PC-9 (cell line): ENCODE measurements around the gene BIRC2. TPM values are rescaled to one million over a fixed set of nuclear protein-coding genes. Genes with fewer than 3 reads are reported as not detected.

Experiments used
- BruUV-seq: library from RNA; stranded (reverse); fragments of 400-500 nt; replicated peaks from 2 replicates; lab custom pipeline; 2021; lab: Mats Ljungman, UMichigan
- CTCF ChIA-PET: fragments of 300-600 bp; sonication (Branson Sonifier 250); formaldehyde crosslinking; loops from one replicate; lab custom pipeline; 2022; ENCODE audit warnings: antibody characterized with exemption; lab: Charles Lee
- POLR2A ChIA-PET: fragments of 300-600 bp; sonication (Branson Sonifier 250); formaldehyde crosslinking; loops from one replicate; lab custom pipeline; 2022; ENCODE audit warnings: antibody characterized with exemption; ENCODE audit not compliant: unreplicated experiment; lab: Charles Lee
- DNase-seq, 2 experiments: peaks; one replicate each; pipeline versions ENCODE4 v3.0.0 to v3.0.0-alpha.2; 2015 to 2022; ENCODE audit warnings: mixed read lengths in 1 of 2
- H2AFZ ChIP-seq: fragments of 200-600 bp; sonication (generic); 2 replicates; pipeline ENCODE4 v1.8.1; 2017; ENCODE audit warnings: antibody characterized with exemption
- H3F3A ChIP-seq: fragments of 200-600 bp; sonication (generic); 2 replicates; pipeline ENCODE4 v1.8.1; 2017; ENCODE audit warnings: antibody characterized with exemption, mild to moderate bottlenecking, low read depth; ENCODE audit not compliant: insufficient read depth
- H3K27ac ChIP-seq: fragments of 200-600 bp; sonication (generic); 2 replicates; pipeline ENCODE4 v1.6.1; 2016; ENCODE audit warnings: mixed run types
- H3K27me3 ChIP-seq: fragments of 200-600 bp; sonication (generic); 2 replicates; pipeline ENCODE4 v1.6.1; 2016; ENCODE audit warnings: low read depth, mixed run types; ENCODE audit not compliant: insufficient read depth
- H3K36me3 ChIP-seq: fragments of 200-600 bp; sonication (generic); 2 replicates; pipeline ENCODE4 v1.6.1; 2016; ENCODE audit warnings: low read depth, mixed run types
- H3K4me1 ChIP-seq: fragments of 200-600 bp; sonication (generic); replicated peaks from 2 replicates; pipeline ENCODE4 v1.6.1; 2016; ENCODE audit warnings: mixed run types; ENCODE audit not compliant: insufficient read depth
- H3K4me2 ChIP-seq: fragments of 200-600 bp; sonication (generic); 2 replicates; pipeline ENCODE4 v1.6.1; 2017; ENCODE audit warnings: mixed run types
- H3K4me3 ChIP-seq: fragments of 200-600 bp; sonication (generic); 2 replicates; pipeline ENCODE4 v1.6.1; 2016; ENCODE audit warnings: mixed run types
- H3K79me2 ChIP-seq: fragments of 200-600 bp; sonication (generic); 2 replicates; pipeline ENCODE4 v1.6.1; 2017; ENCODE audit warnings: low read depth, mixed run types
- H3K9me2 ChIP-seq: fragments of 200-600 bp; sonication (generic); 2 replicates; pipeline ENCODE4 v1.8.1; 2017; ENCODE audit warnings: mild to moderate bottlenecking; ENCODE audit not compliant: insufficient read depth
- H3K9me3 ChIP-seq: fragments of 200-600 bp; sonication (generic); 2 replicates; pipeline ENCODE4 v1.8.1; 2016; ENCODE audit warnings: low read depth; ENCODE audit not compliant: insufficient read depth
- H4K20me1 ChIP-seq: fragments of 200-600 bp; sonication (generic); 2 replicates; pipeline ENCODE4 v1.8.1; 2017; ENCODE audit not compliant: insufficient read depth
- EZH2 ChIP-seq: fragments of 200-600 bp; sonication (generic); IDR thresholded peaks from 2 replicates; pipeline ENCODE4 v1.8.0; 2017; ENCODE audit warnings: antibody characterized with exemption, low read depth
- intact Hi-C: fragments of 100-400 bp; cut with micrococcal nuclease; formaldehyde crosslinking; loops from one replicate; pipeline ENCODE4 v1.10.0; 2022; ENCODE audit not compliant: unreplicated experiment
- total RNA-seq: library from RNA; stranded (reverse); gene quantifications from 2 replicates; pipeline ENCODE4 v1.2.3, GENCODE V29; 2021
- TF ChIP-seq, protein P1 (sequence below): fragments of 200-600 bp; sonication (generic); conservative IDR thresholded peaks from 2 replicates; pipeline ENCODE4 v1.6.1; 2017; ENCODE audit warnings: mixed run types, antibody characterized with exemption, mild to moderate bottlenecking, moderate library complexity

BIRC2 gene
- total RNA-seq, 1 experiment from 2014 or later = 33.7 TPM

DNA sequence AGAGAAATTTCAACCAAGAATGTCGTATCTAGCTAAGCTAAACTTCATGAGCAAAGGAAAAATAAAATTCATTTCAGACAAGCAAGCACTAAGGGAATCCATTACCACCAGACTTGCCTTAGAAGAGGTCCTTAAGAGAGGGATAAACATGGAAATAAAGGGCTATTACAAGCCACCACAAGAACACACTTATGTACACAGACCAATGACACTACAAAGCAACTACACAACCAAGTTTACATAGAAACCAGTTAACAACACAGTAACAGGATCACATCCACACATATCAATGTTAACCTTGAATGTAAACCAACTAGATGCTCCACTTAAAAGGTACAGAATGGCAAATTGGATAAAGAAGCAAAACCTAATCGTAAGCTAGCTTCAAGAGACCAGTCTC is 67.5 kb downstream of the BIRC2 start:
- H3K36me3 ChIP-seq = 0 out of 2 replicates have a peak, but pooled peaks cover 7% of the 10 kb centered on the region

DNA sequence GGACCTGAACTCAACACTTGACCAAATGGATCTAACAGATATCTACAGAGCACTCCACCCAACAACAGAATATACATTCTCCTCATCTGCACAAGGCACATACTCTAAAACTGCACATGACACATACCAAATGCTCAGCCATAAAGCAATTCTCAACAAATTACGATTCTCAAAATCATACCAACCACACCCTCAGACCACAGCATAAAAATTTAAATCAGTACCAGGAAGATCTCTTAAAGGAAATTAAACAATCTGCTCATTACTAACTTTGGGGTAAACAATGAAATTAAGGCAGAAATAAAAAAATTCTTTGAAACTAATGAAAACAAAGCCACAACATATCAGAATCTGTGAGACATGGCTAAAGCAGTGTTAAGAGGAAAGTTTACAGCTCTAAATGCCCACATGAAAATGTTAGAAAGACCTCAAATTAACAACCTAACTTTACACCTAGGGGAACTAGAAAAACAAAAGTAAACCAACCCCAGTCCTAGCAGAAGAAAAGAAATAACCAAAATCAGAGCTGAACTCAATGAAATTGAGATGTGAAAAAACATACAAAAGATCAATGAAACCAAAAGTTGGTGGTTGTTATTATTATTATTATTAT is 68.4 kb downstream of the BIRC2 start:
- H3K27ac ChIP-seq = no peak overlapping the region
- H3K79me2 ChIP-seq = peaks cover 91% of the 10 kb centered on the region
- H3K4me1 ChIP-seq = no peaks in the 10 kb centered on the region; the same call in 1 of the 2 replicates
- H3K4me2 ChIP-seq = no peak overlapping the region
- no peak for TF ChIP-seq EZH2
- TF ChIP-seq, protein P1, sequence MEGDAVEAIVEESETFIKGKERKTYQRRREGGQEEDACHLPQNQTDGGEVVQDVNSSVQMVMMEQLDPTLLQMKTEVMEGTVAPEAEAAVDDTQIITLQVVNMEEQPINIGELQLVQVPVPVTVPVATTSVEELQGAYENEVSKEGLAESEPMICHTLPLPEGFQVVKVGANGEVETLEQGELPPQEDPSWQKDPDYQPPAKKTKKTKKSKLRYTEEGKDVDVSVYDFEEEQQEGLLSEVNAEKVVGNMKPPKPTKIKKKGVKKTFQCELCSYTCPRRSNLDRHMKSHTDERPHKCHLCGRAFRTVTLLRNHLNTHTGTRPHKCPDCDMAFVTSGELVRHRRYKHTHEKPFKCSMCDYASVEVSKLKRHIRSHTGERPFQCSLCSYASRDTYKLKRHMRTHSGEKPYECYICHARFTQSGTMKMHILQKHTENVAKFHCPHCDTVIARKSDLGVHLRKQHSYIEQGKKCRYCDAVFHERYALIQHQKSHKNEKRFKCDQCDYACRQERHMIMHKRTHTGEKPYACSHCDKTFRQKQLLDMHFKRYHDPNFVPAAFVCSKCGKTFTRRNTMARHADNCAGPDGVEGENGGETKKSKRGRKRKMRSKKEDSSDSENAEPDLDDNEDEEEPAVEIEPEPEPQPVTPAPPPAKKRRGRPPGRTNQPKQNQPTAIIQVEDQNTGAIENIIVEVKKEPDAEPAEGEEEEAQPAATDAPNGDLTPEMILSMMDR = no peak
- H3K4me3 ChIP-seq = no peak overlapping the region
- H3K27me3 ChIP-seq = no peaks in the 10 kb centered on the region
- H4K20me1 ChIP-seq = peaks cover 14% of the 10 kb centered on the region; the same call in 1 of the 2 replicates
- H3F3A ChIP-seq = no peaks in the 10 kb centered on the region; the same call in 1 of the 2 replicates
- DNase-seq = no peak
- 0 out of 2 replicates have a peak, but pooled peaks cover 7% of the 10 kb centered on the region for H3K36me3 ChIP-seq
- CTCF ChIA-PET = no interaction called here
- intact Hi-C loops = no loop called here
- POLR2A ChIA-PET = no interaction called here
- BruUV-seq = no TSS peak
- H2AFZ ChIP-seq = no peak overlapping the region
- peaks cover 8% of the 10 kb centered on the region; the same call in 1 of the 2 replicates for H3K9me3 ChIP-seq
- H3K9me2 ChIP-seq = no peaks in the 10 kb centered on the region

More for the DNA sequence above, 67.5 kb downstream of the BIRC2 start:
- Histone ChIP-seq H4K20me1 (0 out of 2 replicates have a peak, but pooled peaks cover 12% of the 10 kb centered on the region), H3K4me2 (no peak overlapping the region), H3K4me1 (no peaks in the 10 kb centered on the region; the same call in 1 of the 2 replicates), H3K27ac (no peak overlapping the region), H3F3A (peaks cover 4% of the 10 kb centered on the region; the same call in 1 of the 2 replicates), H3K27me3 (no peaks in the 10 kb centered on the region), H3K4me3 (no peak overlapping the region), H3K79me2 (peaks cover 85% of the 10 kb centered on the region), H3K9me3 (peaks cover 8% of the 10 kb centered on the region; the same call in 1 of the 2 replicates), H3K9me2 (no peaks in the 10 kb centered on the region), H2AFZ (no peak overlapping the region)
- TF ChIP-seq EZH2 = no peak
- TF ChIP-seq, protein P1 = no peak
- intact Hi-C loops = no loop called here
- DNase-seq = no peak
- no TSS peak for BruUV-seq
- ChIA-PET CTCF (no interaction called here), POLR2A (no interaction called here)

DNA sequence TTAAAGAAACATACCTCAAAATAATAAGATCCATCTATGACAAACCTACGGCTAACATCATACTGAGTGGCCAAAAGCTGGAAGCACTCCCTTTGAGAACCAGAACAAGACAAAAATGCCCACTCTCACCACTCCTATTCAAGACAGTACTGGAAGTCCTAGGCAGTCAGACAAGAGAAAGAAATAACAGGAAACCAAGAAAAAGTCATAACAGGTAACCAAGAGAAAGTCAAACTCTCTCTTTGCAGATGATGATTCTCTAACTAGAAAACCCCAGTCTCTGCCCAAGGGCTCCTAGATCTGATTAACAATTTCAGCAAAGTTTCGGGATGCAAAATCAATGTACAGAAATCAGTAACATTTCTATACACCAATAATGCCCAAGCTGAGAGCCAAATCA is 70.0 kb downstream of the BIRC2 start:
- H3K4me3 ChIP-seq = no peak overlapping the region
- no TSS peak for BruUV-seq
- no peak overlapping the region for H2AFZ ChIP-seq
- H3K4me2 ChIP-seq = no peak overlapping the region
- H3K9me3 ChIP-seq = peaks cover 8% of the 10 kb centered on the region; the same call in 1 of the 2 replicates
- DNase-seq = no peak
- CTCF ChIA-PET = no interaction called here
- no peak for TF ChIP-seq EZH2
- TF ChIP-seq, protein P1 = no peak
- no peaks in the 10 kb centered on the region for H3K9me2 ChIP-seq
- H3K36me3 ChIP-seq = 0 out of 2 replicates have a peak, but pooled peaks cover 7% of the 10 kb centered on the region
- H4K20me1 ChIP-seq = peaks cover 18% of the 10 kb centered on the region
- intact Hi-C loops = no loop called here
- H3K4me1 ChIP-seq = no peaks in the 10 kb centered on the region; the same call in 1 of the 2 replicates
- POLR2A ChIA-PET = no interaction called here
- H3F3A ChIP-seq = no peaks in the 10 kb centered on the region; the same call in 1 of the 2 replicates
- no peak overlapping the region for H3K27ac ChIP-seq
- H3K79me2 ChIP-seq = peaks cover 93% of the 10 kb centered on the region
- H3K27me3 ChIP-seq = no peaks in the 10 kb centered on the region
